Activated CD4-positive, alpha-beta memory T cell treated with anti-CD3 and anti-CD28 coated beads for 36 hours (primary cell): ENCODE data around the gene SMAD1. TPM values are rescaled to one million over a fixed set of nuclear protein-coding genes. Genes with fewer than 3 reads are reported as not detected.

Experiments used
- CTCF ChIA-PET: fragments of 350-600 bp; sonication (Branson Sonifier 250); formaldehyde crosslinking; loops from one replicate; lab custom pipeline; 2021; ENCODE audit warnings: antibody characterized with exemption, inconsistent platforms; lab: Charles Lee
- POLR2A ChIA-PET: fragments of 350-600 bp; sonication (Branson Sonifier 250); formaldehyde crosslinking; loops from one replicate; lab custom pipeline; 2021; ENCODE audit warnings: antibody characterized with exemption; lab: Charles Lee
- DNase-seq: peaks from one replicate; pipeline ENCODE4 v3.0.0-alpha.2; 2020
- H3K27ac Mint-ChIP-seq: one replicate; pipeline ENCODE4 v1.8.0; 2021; ENCODE audit warnings: mixed read lengths
- H3K27me3 Mint-ChIP-seq: one replicate; pipeline ENCODE4 v1.8.0; 2021; ENCODE audit warnings: mixed read lengths
- H3K36me3 Mint-ChIP-seq: one replicate; pipeline ENCODE4 v1.8.0; 2021; ENCODE audit warnings: mixed read lengths
- H3K4me1 Mint-ChIP-seq: one replicate; pipeline ENCODE4 v1.8.0; 2021; ENCODE audit warnings: low read depth, mixed read lengths
- H3K4me3 Mint-ChIP-seq: one replicate; pipeline ENCODE4 v1.8.0; 2021; ENCODE audit warnings: mild to moderate bottlenecking, mixed read lengths
- H3K9me3 Mint-ChIP-seq: one replicate; pipeline ENCODE4 v1.8.0; 2021; ENCODE audit warnings: mixed read lengths
- intact Hi-C: fragments of 100-400 bp; cut with micrococcal nuclease; formaldehyde crosslinking; loops from one replicate; pipeline ENCODE4 v1.15.1; 2023
- total RNA-seq, 2 experiments: library from RNA; stranded (reverse); gene quantifications; one replicate each; pipeline ENCODE4 v1.2.3, GENCODE V29; 2021

SMAD1 gene
- total RNA-seq, 2 experiments from 2014 or later, result 2.8 to 2.9 TPM

DNA sequence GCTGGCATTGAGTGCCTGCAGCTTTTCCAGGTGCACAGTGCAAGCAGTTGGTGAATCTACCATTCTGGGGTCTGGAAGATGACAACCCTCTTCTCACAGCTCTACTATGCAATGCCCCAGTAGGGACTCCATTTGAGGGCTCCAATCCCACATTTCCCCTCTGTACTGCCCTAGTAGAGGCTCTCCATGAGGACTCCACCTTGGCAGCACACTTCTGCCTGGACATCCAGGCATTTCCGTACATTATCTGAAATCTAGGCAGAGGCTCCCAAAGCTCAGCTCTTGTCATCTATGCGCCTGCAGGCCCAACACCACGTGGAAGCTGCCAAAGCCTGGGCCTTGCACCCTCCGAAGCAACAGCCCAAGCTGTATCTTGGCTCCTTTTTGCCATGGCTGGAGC, 8.4 kb upstream of the SMAD1 start:
- Mint-ChIP-seq H3K27me3 (peaks cover 12% of the 10 kb centered on the region), H3K4me1 (no peaks in the 10 kb centered on the region), H3K36me3 (peaks cover 1% of the 10 kb centered on the region), H3K27ac (no peak overlapping the region), H3K4me3 (no peak overlapping the region), H3K9me3 (peaks cover 16% of the 10 kb centered on the region)
- CTCF ChIA-PET, result interaction anchor here (0.6 kb wide), 1 partner anchor 61 kb away, joined by 3 read pairs; no protein-coding TSS in a partner anchor
- POLR2A ChIA-PET, result no interaction called here
- intact Hi-C loops, result no loop called here
- DNase-seq, result no peak

GRCh38 chr4:145480257-145480656, 1.4 kb upstream of the SMAD1 start:
- intact Hi-C loops, result loop anchor here (5.0 to 10.0 kb wide), 7 partner anchors 77 to 1305 kb away; partner anchors contain the start of genes LSM6 and SLC10A7
- peaks cover 29% of the 10 kb centered on the region for H3K27me3 Mint-ChIP-seq
- peaks cover 1% of the 10 kb centered on the region for H3K36me3 Mint-ChIP-seq
- DNase-seq, result no peak
- POLR2A ChIA-PET, result no interaction called here
- no peaks in the 10 kb centered on the region for H3K9me3 Mint-ChIP-seq
- no peak overlapping the region for H3K4me3 Mint-ChIP-seq
- CTCF ChIA-PET, result interaction anchor here (0.7 kb wide), 1 partner anchor 151 kb away, joined by 3 read pairs; no protein-coding TSS in a partner anchor
- no peak overlapping the region for H3K27ac Mint-ChIP-seq
- peaks cover 8% of the 10 kb centered on the region for H3K4me1 Mint-ChIP-seq

DNA sequence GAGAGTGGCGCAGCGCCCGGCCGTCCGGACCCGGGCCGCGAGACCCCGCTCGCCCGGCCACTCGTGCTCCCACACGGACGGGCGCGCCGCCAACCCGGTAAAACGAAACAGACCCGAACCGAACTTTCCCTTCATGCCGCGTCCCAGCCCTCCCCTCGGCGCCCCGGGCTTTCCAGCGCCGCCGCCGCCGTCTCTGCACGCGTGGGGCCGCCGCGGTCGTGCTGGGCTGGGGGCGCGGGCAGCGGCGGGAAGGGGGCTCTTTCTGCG, 222 bp downstream of the SMAD1 start:
- POLR2A ChIA-PET, result no interaction called here
- H3K27me3 Mint-ChIP-seq, result peaks cover 37% of the 10 kb centered on the region
- peaks cover 9% of the 10 kb centered on the region for H3K4me1 Mint-ChIP-seq
- H3K9me3 Mint-ChIP-seq, result no peaks in the 10 kb centered on the region
- no peak overlapping the region for H3K27ac Mint-ChIP-seq
- CTCF ChIA-PET, result interaction anchor here (1.2 kb wide), 1 partner anchor 75 kb away, joined by 3 read pairs; no protein-coding TSS in a partner anchor
- H3K36me3 Mint-ChIP-seq, result peaks cover 1% of the 10 kb centered on the region
- DNase-seq, result no peak
- intact Hi-C loops, result loop anchor here (1.0 to 10.0 kb wide), 9 partner anchors 75 to 1307 kb away; partner anchors contain the start of genes LSM6, MMAA, OTUD4 and SLC10A7
- no peak overlapping the region for H3K4me3 Mint-ChIP-seq

- DNase-seq, result peak; percentile 81
- ChIA-PET CTCF (interaction anchor here (1.2 kb wide), 1 partner anchor 75 kb away, joined by 3 read pairs; no protein-coding TSS in a partner anchor), POLR2A (no interaction called here)
- H3K27ac Mint-ChIP-seq, result no peak overlapping the region
- peaks cover 13% of the 10 kb centered on the region for H3K4me1 Mint-ChIP-seq
- H3K4me3 Mint-ChIP-seq, result no peak overlapping the region
- peaks cover 35% of the 10 kb centered on the region for H3K27me3 Mint-ChIP-seq
- peaks cover 1% of the 10 kb centered on the region for H3K36me3 Mint-ChIP-seq
- intact Hi-C loops, result loop anchor here (1.0 to 10.0 kb wide), 9 partner anchors 75 to 1308 kb away; partner anchors contain the start of genes LSM6, MMAA, OTUD4 and SLC10A7
- no peaks in the 10 kb centered on the region for H3K9me3 Mint-ChIP-seq
These were observed 770 bp downstream of the SMAD1 start for GRCh38 chr4:145482209-145483037.

DNA sequence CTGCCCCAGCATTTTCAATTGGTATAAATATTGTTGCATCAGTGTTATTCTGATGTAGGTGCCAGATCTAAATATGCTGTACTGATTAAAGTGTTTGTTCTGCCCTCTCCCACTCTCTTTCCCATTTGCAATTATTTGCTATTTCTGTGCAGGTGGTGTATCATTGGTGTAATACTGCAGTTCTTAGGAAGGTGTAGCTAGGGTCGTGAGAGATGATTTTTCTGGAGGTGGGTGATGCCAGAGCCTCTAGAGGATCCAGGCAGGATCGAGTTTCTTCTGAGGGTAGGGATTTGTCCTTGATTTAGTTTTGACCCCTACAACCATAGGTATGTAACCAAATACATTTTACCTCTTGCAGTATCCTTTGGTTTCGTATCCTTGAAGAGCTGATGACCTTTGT, 1.9 kb downstream of the SMAD1 start:
- Mint-ChIP-seq H3K36me3 (peaks cover 1% of the 10 kb centered on the region), H3K9me3 (no peaks in the 10 kb centered on the region), H3K4me1 (peaks cover 16% of the 10 kb centered on the region), H3K27ac (no peak overlapping the region), H3K27me3 (peaks cover 31% of the 10 kb centered on the region), H3K4me3 (no peak overlapping the region)
- POLR2A ChIA-PET, result no interaction called here
- CTCF ChIA-PET, result no interaction called here
- intact Hi-C loops, result loop anchor here (5.0 to 10.0 kb wide), 7 partner anchors 74 to 1309 kb away; partner anchors contain the start of genes LSM6 and SLC10A7
- no peak for DNase-seq

- peaks cover 16% of the 10 kb centered on the region for H3K4me1 Mint-ChIP-seq
- H3K36me3 Mint-ChIP-seq, result peaks cover 1% of the 10 kb centered on the region
- peaks cover 27% of the 10 kb centered on the region for H3K27me3 Mint-ChIP-seq
- DNase-seq, result no peak
- CTCF ChIA-PET, result interaction anchor here (0.6 kb wide), 1 partner anchor 346 kb away, joined by 4 read pairs; no protein-coding TSS in a partner anchor
- intact Hi-C loops, result loop anchor here (5.0 to 10.0 kb wide), 7 partner anchors 73 to 1310 kb away; partner anchors contain the start of genes LSM6 and SLC10A7
- no peaks in the 10 kb centered on the region for H3K9me3 Mint-ChIP-seq
- H3K4me3 Mint-ChIP-seq, result no peak overlapping the region
- H3K27ac Mint-ChIP-seq, result no peak overlapping the region
- POLR2A ChIA-PET, result no interaction called here
These were observed 2.7 kb downstream of the SMAD1 start for GRCh38 chr4:145484225-145484846.

GRCh38 chr4:145485120-145485519, 3.5 kb downstream of the SMAD1 start:
- Mint-ChIP-seq H3K4me1 (peaks cover 16% of the 10 kb centered on the region), H3K36me3 (peaks cover 1% of the 10 kb centered on the region), H3K9me3 (no peaks in the 10 kb centered on the region), H3K4me3 (no peak overlapping the region), H3K27me3 (peaks cover 24% of the 10 kb centered on the region), H3K27ac (no peak overlapping the region)
- no peak for DNase-seq
- POLR2A ChIA-PET, result no interaction called here
- CTCF ChIA-PET, result interaction anchor here (1.3 kb wide), 1 partner anchor 72 kb away, joined by 3 read pairs; no protein-coding TSS in a partner anchor
- intact Hi-C loops, result loop anchor here (5.0 to 10.0 kb wide), 7 partner anchors 250 to 1310 kb away; partner anchors contain the start of genes LSM6, SLC10A7 and ZNF827

- intact Hi-C loops, result loop anchor here (1.0 to 10.0 kb wide), 11 partner anchors 132 to 1312 kb away; partner anchors contain the start of genes ABCE1, ANAPC10, LSM6 and MMAA
- POLR2A ChIA-PET, result no interaction called here
- H3K27ac Mint-ChIP-seq, result no peak overlapping the region
These were observed 5.0 kb downstream of the SMAD1 start for GRCh38 chr4:145486603-145487002.

DNA sequence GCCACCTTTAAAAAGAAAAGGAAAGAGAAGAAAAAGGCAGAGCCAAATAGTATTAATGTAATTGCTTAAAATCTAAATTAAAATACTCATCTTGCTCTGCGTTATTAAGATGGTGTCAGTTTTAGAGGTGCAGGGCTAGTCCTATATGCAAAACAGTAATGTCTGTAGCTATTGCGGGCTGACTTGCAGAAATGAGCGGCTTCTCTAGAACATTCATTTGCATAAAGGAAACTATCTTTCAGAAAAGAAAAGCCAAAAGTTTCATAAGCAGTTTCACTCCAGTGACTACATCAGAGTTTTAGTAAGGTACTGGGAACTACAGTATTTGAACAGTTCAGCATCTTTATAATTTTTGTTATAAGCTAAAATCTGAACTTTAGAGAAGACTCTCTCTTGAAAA, 6.0 kb downstream of the SMAD1 start:
- peaks cover 8% of the 10 kb centered on the region for H3K4me1 Mint-ChIP-seq
- H3K27me3 Mint-ChIP-seq, result peaks cover 19% of the 10 kb centered on the region
- no peak overlapping the region for H3K4me3 Mint-ChIP-seq
- intact Hi-C loops, result loop anchor here (1.0 to 10.0 kb wide), 11 partner anchors 131 to 1313 kb away; partner anchors contain the start of genes ABCE1, ANAPC10, LSM6 and MMAA
- CTCF ChIA-PET, result interaction anchor here (0.6 kb wide), 1 partner anchor 97 kb away, joined by 3 read pairs; no protein-coding TSS in a partner anchor
- DNase-seq, result peak; percentile 44
- POLR2A ChIA-PET, result interaction anchor here (0.5 kb wide), 1 partner anchor 14 kb away, joined by 3 read pairs; no protein-coding TSS in a partner anchor
- no peaks in the 10 kb centered on the region for H3K36me3 Mint-ChIP-seq
- no peak overlapping the region for H3K27ac Mint-ChIP-seq
- no peaks in the 10 kb centered on the region for H3K9me3 Mint-ChIP-seq

More at GRCh38 chr4:145486603-145487002, 5.0 kb downstream of the SMAD1 start:
- Mint-ChIP-seq H3K9me3 (no peaks in the 10 kb centered on the region), H3K27me3 (peaks cover 17% of the 10 kb centered on the region), H3K4me3 (no peak overlapping the region), H3K36me3 (no peaks in the 10 kb centered on the region), H3K4me1 (peaks cover 8% of the 10 kb centered on the region)
- CTCF ChIA-PET, result no interaction called here
- DNase-seq, result no peak

GRCh38 chr4:145488310-145488709, 6.7 kb downstream of the SMAD1 start:
- no peak for DNase-seq
- no peak overlapping the region for H3K27ac Mint-ChIP-seq
- POLR2A ChIA-PET, result interaction anchor here (0.5 kb wide), 1 partner anchor 13 kb away, joined by 3 read pairs; no protein-coding TSS in a partner anchor
- peaks cover 8% of the 10 kb centered on the region for H3K4me1 Mint-ChIP-seq
- no peaks in the 10 kb centered on the region for H3K9me3 Mint-ChIP-seq
- H3K36me3 Mint-ChIP-seq, result no peaks in the 10 kb centered on the region
- H3K27me3 Mint-ChIP-seq, result peaks cover 22% of the 10 kb centered on the region
- no peak overlapping the region for H3K4me3 Mint-ChIP-seq
- intact Hi-C loops, result loop anchor here (5.0 to 10.0 kb wide), 7 partner anchors 246 to 1314 kb away; partner anchors contain the start of genes LSM6, SLC10A7 and ZNF827
- CTCF ChIA-PET, result interaction anchor here (0.6 kb wide), 1 partner anchor 97 kb away, joined by 3 read pairs; no protein-coding TSS in a partner anchor

GRCh38 chr4:145489556-145489955, 7.9 kb downstream of the SMAD1 start:
- peaks cover 22% of the 10 kb centered on the region for H3K27me3 Mint-ChIP-seq
- peaks cover 8% of the 10 kb centered on the region for H3K4me1 Mint-ChIP-seq
- POLR2A ChIA-PET, result no interaction called here
- CTCF ChIA-PET, result no interaction called here
- no peak for DNase-seq
- no peaks in the 10 kb centered on the region for H3K36me3 Mint-ChIP-seq
- intact Hi-C loops, result loop anchor here (5.0 to 10.0 kb wide), 7 partner anchors 245 to 1315 kb away; partner anchors contain the start of genes LSM6, SLC10A7 and ZNF827
- H3K4me3 Mint-ChIP-seq, result no peak overlapping the region
- no peak overlapping the region for H3K27ac Mint-ChIP-seq
- H3K9me3 Mint-ChIP-seq, result no peaks in the 10 kb centered on the region
